AG08396 (cell line): Measurements from ENCODE around the gene DDX39B.

Source experiments
- DNase-seq: peaks from one replicate; pipeline ENCODE4 v3.0.0; 2012; ENCODE audit warnings: low spot score, mixed read lengths

The DDX39B gene

GRCh38 chr6:31485055-31485454 lies 56.7 kb downstream of the DDX39B start:
- DNase-seq: no peak

- DNase-seq: no peak
Measured at GRCh38 chr6:31483392-31483791, 58.4 kb downstream of the DDX39B start.

DNA sequence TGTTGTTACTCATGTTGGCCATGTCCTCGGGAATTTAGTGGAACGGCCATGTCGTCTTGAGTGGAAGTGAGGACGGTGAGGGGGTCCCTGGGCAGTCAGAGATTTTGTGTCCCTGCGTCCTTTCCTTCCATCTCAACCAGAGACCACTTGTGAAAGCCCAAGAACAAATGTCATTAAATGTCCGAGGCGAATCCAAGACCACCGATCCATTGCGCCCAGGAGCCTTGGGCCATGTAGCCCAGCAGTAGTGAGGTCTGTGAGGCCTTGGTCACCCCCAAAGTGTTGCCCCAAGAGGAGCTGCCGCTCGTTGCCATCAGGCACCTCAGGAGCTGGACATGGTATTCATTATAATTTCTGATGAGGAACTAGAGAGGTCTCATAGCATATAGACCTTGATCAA lies 61.2 kb downstream of the DDX39B start:
- no peak for DNase-seq
